B cell (primary cell): Measurements from ENCODE around the gene NCAM1. TPM values are rescaled to one million over a fixed set of nuclear protein-coding genes. Genes with fewer than 3 reads are reported as not detected.

Source experiments
- ATAC-seq: fragments of 200-7000 bp; cut with Tn5 transposase; one replicate; pipeline ENCODE4 v1.10.0; 2021; ENCODE audit warnings: low read depth, mild to moderate bottlenecking, moderate number of reproducible peaks, moderate library complexity
- CTCF ChIA-PET: fragments of 350-600 bp; sonication (Branson Sonifier 250); formaldehyde crosslinking; loops from one replicate; lab custom pipeline; 2021; ENCODE audit warnings: antibody characterized with exemption, inconsistent platforms; lab: Charles Lee
- POLR2A ChIA-PET: fragments of 350-600 bp; sonication (Branson Sonifier 250); formaldehyde crosslinking; loops from one replicate; lab custom pipeline; 2021; ENCODE audit warnings: antibody characterized with exemption; lab: Charles Lee
- DNase-seq: peaks from one replicate; pipeline ENCODE4 v3.0.0; 2013
- H2AFZ ChIP-seq: 2 replicates; pipeline ENCODE4 v1.6.1; 2012; ENCODE audit warnings: mild to moderate bottlenecking, low read depth, low read length; ENCODE audit not compliant: insufficient read depth, poor library complexity, severe bottlenecking
- H3K27ac ChIP-seq, 2 donors: 1 replicate in 1 of 2; 2 replicates in 1 of 2; pipeline ENCODE4 v1.5.1; 2012 to 2013; ENCODE audit warnings: low read length in 2 of 2, mild to moderate bottlenecking in 2 of 2, moderate library complexity in 1 of 2
- H3K27me3 ChIP-seq, 4 experiments: fragments of 200-600 bp in 1 of 4; sonication (generic) in 1 of 4; replicated peaks in 1 of 4; 1 replicate in 2 of 4; 2 replicates in 2 of 4; pipeline versions ENCODE4 v1.6.1 to v1.7.0; 2013 to 2016; ENCODE audit warnings: low read length in 3 of 4, mild to moderate bottlenecking in 2 of 4, mixed read lengths in 1 of 4, moderate library complexity in 1 of 4; ENCODE audit not compliant: insufficient read depth in 4 of 4, control insufficient read depth in 3 of 4; ENCODE audit errors: control extremely low read depth in 1 of 4
- H3K36me3 ChIP-seq, 2 experiments: replicated peaks in 1 of 2; 1 replicate in 1 of 2; 2 replicates in 1 of 2; pipeline versions ENCODE4 v1.6.1 to v1.7.1; 2013; ENCODE audit warnings: low read length in 1 of 2; ENCODE audit not compliant: insufficient read depth in 2 of 2, control insufficient read depth in 1 of 2; ENCODE audit errors: control extremely low read depth in 1 of 2, extremely low read depth in 1 of 2
- H3K4me1 ChIP-seq, 2 donors: fragments of 200-600 bp in 1 of 2; sonication (generic) in 1 of 2; 1 replicate in 1 of 2; 2 replicates in 1 of 2; pipeline versions ENCODE4 v1.5.1 to v1.6.1; 2013 to 2017; ENCODE audit warnings: low read length in 2 of 2; ENCODE audit not compliant: control insufficient read depth in 2 of 2, insufficient read depth in 2 of 2
- H3K4me2 ChIP-seq: replicated peaks from 2 replicates; pipeline ENCODE3; 2012; ENCODE audit warnings: mild to moderate bottlenecking, low read depth, low read length; ENCODE audit not compliant: poor library complexity, severe bottlenecking
- H3K4me3 ChIP-seq, 5 experiments: fragments of 200-600 bp in 1 of 5; sonication (generic) in 1 of 5; 1 replicate in 3 of 5; 2 replicates in 2 of 5; pipeline versions ENCODE4 v1.5.1 to v1.7.0; 2011 to 2016; ENCODE audit warnings: low read length in 4 of 5, mild to moderate bottlenecking in 4 of 5, low read depth in 2 of 5, control low read depth in 1 of 5, moderate library complexity in 1 of 5; ENCODE audit not compliant: insufficient read depth in 1 of 5; ENCODE audit errors: control extremely low read depth in 1 of 5, extremely low read depth in 1 of 5
- H3K79me2 ChIP-seq: fragments of 200-600 bp; sonication (generic); one replicate; pipeline ENCODE4 v1.6.0; 2016; ENCODE audit warnings: low read length; ENCODE audit not compliant: control insufficient read depth, insufficient read depth
- H3K9ac ChIP-seq: fragments of 200-600 bp; sonication (generic); 2 replicates; pipeline ENCODE4 v1.6.1; 2017; ENCODE audit warnings: mild to moderate bottlenecking, low read length, moderate library complexity
- H3K9me3 ChIP-seq, 3 donors: one replicate each; pipeline versions ENCODE4 v1.6.1 to v1.7.1; 2013; ENCODE audit warnings: low read length in 2 of 3; ENCODE audit not compliant: control insufficient read depth in 2 of 3, insufficient read depth in 1 of 3; ENCODE audit errors: control extremely low read depth in 1 of 3
- H4K20me1 ChIP-seq: 2 replicates; pipeline ENCODE4 v1.6.0; 2012; ENCODE audit warnings: mild to moderate bottlenecking, low read length; ENCODE audit not compliant: insufficient read depth, control insufficient read depth, poor library complexity, severe bottlenecking
- H3K27ac Mint-ChIP-seq: one replicate; pipeline ENCODE4 v1.8.0; 2021; ENCODE audit warnings: mixed read lengths
- H3K27me3 Mint-ChIP-seq: one replicate; pipeline ENCODE4 v1.8.0; 2021; ENCODE audit warnings: mixed read lengths
- H3K4me1 Mint-ChIP-seq: one replicate; pipeline ENCODE4 v1.8.0; 2021; ENCODE audit warnings: mixed read lengths
- H3K4me3 Mint-ChIP-seq: one replicate; pipeline ENCODE4 v1.8.0; 2021; ENCODE audit warnings: mixed read lengths
- H3K9me3 Mint-ChIP-seq: one replicate; pipeline ENCODE4 v1.8.0; 2022; ENCODE audit warnings: mixed read lengths; ENCODE audit not compliant: insufficient read depth
- EZH2 ChIP-seq: IDR thresholded peaks from 2 replicates; pipeline ENCODE4 v1.6.1; 2012; ENCODE audit warnings: borderline replicate concordance, low read depth, mild to moderate bottlenecking, moderate library complexity, low read length; ENCODE audit not compliant: insufficient read depth, poor library complexity, severe bottlenecking
- WGBS: methylation state at CpG from one replicate; pipeline ENCODE4 v1.1.5; 2013; ENCODE audit warnings: missing lambda C conversion rate; ENCODE audit not compliant: insufficient coverage; 5-methylcytosine and 5-hydroxymethylcytosine counted together
- intact Hi-C: fragments of 100-400 bp; cut with micrococcal nuclease; formaldehyde crosslinking; loops from one replicate; pipeline ENCODE4 v1.10.0; 2022
- polyA plus RNA-seq: library from polyadenylated mRNA; depleted of rRNA; stranded (reverse); fragments of >200 nt; gene quantifications from 2 replicates; pipeline ENCODE4 v1.2.3, GENCODE V29; 2012
- total RNA-seq, 2 donors: library from RNA; stranded (reverse); fragments of 120-200 nt in 1 of 2; gene quantifications; 1 replicate in 1 of 2; 2 replicates in 1 of 2; pipeline versions ENCODE4 v1.2.3 to v1.2.4, GENCODE V29; 2013 to 2022
- TF ChIP-seq, protein P1 (sequence below): fragments of 200-600 bp; IDR thresholded peaks from one replicate; pipeline ENCODE4 v1.8.0; 2022; ENCODE audit warnings: antibody characterized with exemption, mild to moderate bottlenecking

The NCAM1 gene
- total and polyA plus RNA-seq, 2 donors (not counting 1 experiment from before 2014, with no cell fraction given), result 0.37 TPM; not detected in 1

DNA sequence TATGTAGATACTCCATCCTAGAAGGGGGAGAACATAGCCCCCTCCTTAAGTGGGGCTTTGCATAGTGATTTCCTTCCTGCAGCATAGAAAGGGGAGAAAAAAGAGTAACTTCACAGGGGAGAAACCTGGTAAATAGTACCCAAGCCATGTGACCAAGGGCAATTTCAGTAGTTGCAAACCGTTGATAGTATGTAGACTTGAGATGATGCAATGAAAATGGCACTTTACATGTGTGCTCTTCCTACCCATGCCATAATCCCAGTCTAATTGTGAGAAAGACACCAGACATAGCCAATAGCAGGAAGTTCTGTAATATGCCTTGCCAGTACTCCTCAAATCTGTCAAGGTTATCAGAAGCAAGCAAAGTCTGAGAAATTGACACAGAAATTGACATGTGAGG is 104.1 kb downstream of the NCAM1 start:
- no CpG with 5 or more reads among the region's 1 CpG for WGBS
- intact Hi-C loops, result no loop called here
- H3K4me1 ChIP-seq, result no peaks in the 10 kb centered on the region
- ATAC-seq (no peak), DNase-seq (no peak)
- ChIA-PET CTCF (no interaction called here), POLR2A (no interaction called here)
- H3K9ac ChIP-seq, result no peak overlapping the region
- H3K27ac Mint-ChIP-seq, result no peak overlapping the region
- no peak overlapping the region for H2AFZ ChIP-seq
- H3K79me2 ChIP-seq, result no peaks in the 10 kb centered on the region
- H3K4me3 Mint-ChIP-seq, result no peak overlapping the region
- H3K27me3 ChIP-seq, result no peaks in the 10 kb centered on the region
- no peaks in the 10 kb centered on the region for H3K36me3 ChIP-seq
- TF ChIP-seq EZH2, result no peak
- TF ChIP-seq, protein P1, sequence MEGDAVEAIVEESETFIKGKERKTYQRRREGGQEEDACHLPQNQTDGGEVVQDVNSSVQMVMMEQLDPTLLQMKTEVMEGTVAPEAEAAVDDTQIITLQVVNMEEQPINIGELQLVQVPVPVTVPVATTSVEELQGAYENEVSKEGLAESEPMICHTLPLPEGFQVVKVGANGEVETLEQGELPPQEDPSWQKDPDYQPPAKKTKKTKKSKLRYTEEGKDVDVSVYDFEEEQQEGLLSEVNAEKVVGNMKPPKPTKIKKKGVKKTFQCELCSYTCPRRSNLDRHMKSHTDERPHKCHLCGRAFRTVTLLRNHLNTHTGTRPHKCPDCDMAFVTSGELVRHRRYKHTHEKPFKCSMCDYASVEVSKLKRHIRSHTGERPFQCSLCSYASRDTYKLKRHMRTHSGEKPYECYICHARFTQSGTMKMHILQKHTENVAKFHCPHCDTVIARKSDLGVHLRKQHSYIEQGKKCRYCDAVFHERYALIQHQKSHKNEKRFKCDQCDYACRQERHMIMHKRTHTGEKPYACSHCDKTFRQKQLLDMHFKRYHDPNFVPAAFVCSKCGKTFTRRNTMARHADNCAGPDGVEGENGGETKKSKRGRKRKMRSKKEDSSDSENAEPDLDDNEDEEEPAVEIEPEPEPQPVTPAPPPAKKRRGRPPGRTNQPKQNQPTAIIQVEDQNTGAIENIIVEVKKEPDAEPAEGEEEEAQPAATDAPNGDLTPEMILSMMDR, result no peak
- no peaks in the 10 kb centered on the region for H3K27me3 Mint-ChIP-seq
- H4K20me1 ChIP-seq, result no peaks in the 10 kb centered on the region
- H3K9me3 ChIP-seq, result no peaks in the 10 kb centered on the region
- H3K27ac ChIP-seq, result no peak overlapping the region
- H3K4me3 ChIP-seq, result no peak overlapping the region
- H3K9me3 Mint-ChIP-seq, result no peaks in the 10 kb centered on the region
- H3K4me2 ChIP-seq, result no peak overlapping the region
- no peaks in the 10 kb centered on the region for H3K4me1 Mint-ChIP-seq

DNA sequence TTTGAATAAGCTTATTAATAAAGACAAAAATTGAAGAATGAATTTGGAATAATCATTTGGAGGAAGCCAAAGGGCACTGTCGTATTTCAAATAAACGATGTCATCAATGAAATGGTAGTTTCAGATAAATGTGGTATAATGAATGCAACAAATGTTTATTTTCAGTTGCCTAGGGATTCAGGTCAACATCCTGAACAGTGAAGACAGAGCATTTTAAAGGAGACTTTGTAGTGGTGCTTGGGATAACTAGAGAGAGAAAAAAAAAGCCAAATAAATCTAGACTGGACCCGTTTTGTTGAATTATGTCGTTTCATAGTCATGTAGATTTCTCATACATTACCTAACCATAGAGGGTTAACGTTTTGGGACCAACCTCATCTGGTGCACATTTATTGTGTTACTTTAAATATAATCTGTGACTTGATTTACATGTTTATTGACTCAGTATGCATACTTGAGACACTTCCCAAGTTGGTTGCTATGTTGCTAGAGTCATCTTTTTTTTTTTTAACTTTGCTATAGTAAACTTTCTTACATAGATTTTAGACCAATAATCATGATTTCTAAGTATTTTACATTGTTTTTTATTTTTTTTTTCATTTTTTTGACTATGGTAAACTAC is 111.1 kb downstream of the NCAM1 start:
- no peak overlapping the region for H3K9ac ChIP-seq
- no peak overlapping the region for H2AFZ ChIP-seq
- no peak for ATAC-seq
- no peaks in the 10 kb centered on the region for H3K79me2 ChIP-seq
- no peak for TF ChIP-seq EZH2
- TF ChIP-seq, protein P1, result no peak
- H3K9me3 ChIP-seq, result no peaks in the 10 kb centered on the region
- no peaks in the 10 kb centered on the region for H3K4me1 Mint-ChIP-seq
- no peaks in the 10 kb centered on the region for H3K36me3 ChIP-seq
- DNase-seq, result no peak
- H3K4me1 ChIP-seq, result no peaks in the 10 kb centered on the region
- no peak overlapping the region for H3K4me3 Mint-ChIP-seq
- WGBS, result 93% methylated on average over 2 of the region's 5 CpGs
- H3K9me3 Mint-ChIP-seq, result no peaks in the 10 kb centered on the region
- H3K4me2 ChIP-seq, result no peak overlapping the region
- H3K4me3 ChIP-seq, result no peak overlapping the region
- no peaks in the 10 kb centered on the region for H3K27me3 Mint-ChIP-seq
- CTCF ChIA-PET, result no interaction called here
- no peak overlapping the region for H3K27ac Mint-ChIP-seq
- no peaks in the 10 kb centered on the region for H4K20me1 ChIP-seq
- H3K27ac ChIP-seq, result no peak overlapping the region
- POLR2A ChIA-PET, result no interaction called here
- intact Hi-C loops, result no loop called here
- H3K27me3 ChIP-seq, result no peaks in the 10 kb centered on the region
